Coronary artery (tissue), 2 donors: ENCODE data around the gene HOXA13.

Experiments used
- DNase-seq: peaks from one replicate; pipeline ENCODE4 v3.0.0-alpha.2; 2017; ENCODE audit warnings: low spot score
- H3K27ac ChIP-seq, 2 donors: fragments of 200-600 bp; sonication (generic); one replicate each; pipeline ENCODE4 v1.5.1; 2016 to 2019
- H3K4me3 ChIP-seq: fragments of 200-600 bp; sonication (generic); 2 replicates; pipeline ENCODE4 v1.5.1; 2016; ENCODE audit warnings: mild to moderate bottlenecking, moderate library complexity
- CTCF ChIP-seq: fragments of 200-600 bp; sonication (generic); IDR thresholded peaks from one replicate; pipeline ENCODE4 v1.5.1; 2019; ENCODE audit warnings: antibody characterized with exemption

HOXA13 gene

GRCh38 chr7:27148031-27148755 lies 51.7 kb downstream of the HOXA13 start:
- peak; percentile 68 for DNase-seq
- Histone ChIP-seq H3K4me3 (peak overlapping the region; percentile 65), H3K27ac (no peak overlapping the region)
- no peak for TF ChIP-seq CTCF

- DNase-seq: peak; percentile 73
- no peak for TF ChIP-seq CTCF
- Histone ChIP-seq H3K27ac (no peak within 1 kb of the TSS), H3K4me3 (peak within 1 kb of the TSS; percentile 65)
Measured at GRCh38 chr7:27147199-27148030, 52.5 kb downstream of the HOXA13 start, which contains the start of gene HOXA6. TSS of gene HOXA6 (minus strand) at chr7:27147774. CDS start at chr7:27147749, 25 bp downstream.

GRCh38 chr7:27146491-27147198 lies 53.2 kb downstream of the HOXA13 start:
- H3K4me3 ChIP-seq: no peak overlapping the region
- DNase-seq: peak; percentile 54
- TF ChIP-seq CTCF: no peak
- H3K27ac ChIP-seq: no peak overlapping the region

- Histone ChIP-seq H3K4me3 (no peak overlapping the region), H3K27ac (no peak overlapping the region)
- no peak for DNase-seq
- no peak for TF ChIP-seq CTCF
Measured at GRCh38 chr7:27145914-27146412, 53.9 kb downstream of the HOXA13 start.

- H3K4me3 ChIP-seq: peak overlapping the region; percentile 30
- peak; percentile 70 for DNase-seq
Measured at GRCh38 chr7:27145165-27145913, 54.6 kb downstream of the HOXA13 start.

More at GRCh38 chr7:27145165-27145913, 54.6 kb downstream of the HOXA13 start:
- TF ChIP-seq CTCF: no peak
- H3K27ac ChIP-seq: no peak overlapping the region
